Sigmoid colon (tissue), 7 donors: ENCODE data around the gene ACIN1. TPM values are rescaled to one million over a fixed set of nuclear protein-coding genes. Genes with fewer than 3 reads are reported as not detected.

Source experiments
- DNase-seq: peaks from one replicate; pipeline ENCODE4 v3.0.0-alpha.2; 2019
- H3K27ac ChIP-seq, 4 donors: fragments of 200-600 bp; sonication (generic); one replicate each; pipeline ENCODE4 v1.5.1; 2016 to 2019; ENCODE audit warnings: mild to moderate bottlenecking in 1 of 4
- H3K27me3 ChIP-seq, 3 donors: fragments of 200-600 bp; sonication (generic); one replicate each; pipeline ENCODE4 v1.5.1; 2019; ENCODE audit warnings: mild to moderate bottlenecking in 1 of 3
- H3K36me3 ChIP-seq, 4 donors: fragments of 200-600 bp; sonication (generic); one replicate each; pipeline ENCODE4 v1.5.1; 2016 to 2019
- H3K4me1 ChIP-seq, 4 donors: fragments of 200-600 bp; sonication (generic); one replicate each; pipeline ENCODE4 v1.5.1; 2017 to 2019
- H3K4me3 ChIP-seq, 4 donors: fragments of 200-600 bp; sonication (generic); one replicate each; pipeline ENCODE4 v1.5.1; 2017 to 2019; ENCODE audit warnings: mild to moderate bottlenecking in 2 of 4, moderate library complexity in 1 of 4
- H3K9me3 ChIP-seq, 4 donors: fragments of 200-600 bp in 3 of 4; sonication (generic) in 3 of 4; one replicate each; pipeline versions ENCODE4 v1.5.1 to v1.6.1; 2013 to 2019
- CTCF ChIP-seq, 4 experiments: fragments of 450-650 bp in 3 of 4; fragments of 200-600 bp in 1 of 4; IDR thresholded peaks; one replicate each; pipeline ENCODE4 v1.5.1; 2016 to 2019; ENCODE audit warnings: antibody characterized with exemption in 4 of 4, mild to moderate bottlenecking in 3 of 4, moderate library complexity in 2 of 4
- EP300 ChIP-seq, 4 donors: sonication (generic); formaldehyde crosslinking; IDR thresholded peaks; one replicate each; pipeline ENCODE4 v1.6.1; 2017; ENCODE audit warnings: antibody characterized with exemption in 4 of 4
- POLR2A ChIP-seq, 2 donors: fragments of 450-650 bp; IDR thresholded peaks; one replicate each; pipeline ENCODE4 v1.6.1; 2016; ENCODE audit warnings: antibody characterized with exemption in 2 of 2, mild to moderate bottlenecking in 2 of 2, moderate library complexity in 2 of 2
- POLR2AphosphoS5 ChIP-seq, 4 donors: sonication (generic); formaldehyde crosslinking; IDR thresholded peaks; one replicate each; pipeline ENCODE4 v1.6.1; 2017; ENCODE audit warnings: antibody characterized with exemption in 4 of 4
- WGBS, 2 donors: extraction: QIAGEN DNeasy Blood & Tissue Kit; methylation state at CpG; one replicate each; pipeline ENCODE4 v1.1.7; 2013; 5-methylcytosine and 5-hydroxymethylcytosine counted together
- intact Hi-C: fragments of 100-400 bp; cut with DNase I; formaldehyde crosslinking; loops from one replicate; pipeline ENCODE4 v1.15.1; 2023
- polyA plus RNA-seq, 3 donors: library from polyadenylated mRNA; stranded (reverse); fragments of 200-250 nt; gene quantifications; one replicate each; pipeline ENCODE4 v1.2.3, GENCODE V29; 2013
- total RNA-seq, 4 donors: library from RNA; depleted of rRNA; stranded (reverse); fragments of >200 nt; gene quantifications; one replicate each; pipeline ENCODE4 v1.1.0, GENCODE V29; 2016
- donor health status: healthy with polysubstance abuse.
- donor health status: Bipolar disorder and iron deficiency.
- donor health status: healthy.

ACIN1 gene
- total RNA-seq (100 to 1,000 TPM in 1 of 4 donors, 10 to 100 TPM in 3; 79.9 to 129 (median 93.9) TPM), polyA plus RNA-seq (100 to 1,000 TPM in 1 of 3 donors, 10 to 100 TPM in 2; 37.8 to 114 (median 40.9) TPM)

GRCh38 chr14:23094666-23095195 lies at the start of gene ACIN1:
Gene ACIN1, minus strand, starts transcription at chr14:23095136. Its CDS starts 24 bp downstream, at chr14:23095112.
- DNase-seq: peak; percentile 90
- intact Hi-C loops: loop anchor here (5.0 to 10.0 kb wide), 3 partner anchors 210 to 460 kb away; partner anchors contain the start of genes BCL2L2, LRP10, PPP1R3E and THTPA
- Histone ChIP-seq H3K4me3 (peak within 1 kb of the TSS; percentile 79 to 93 (median 90)), H3K27ac (peak within 1 kb of the TSS; percentile 97 to 99 (median 98)), H3K36me3 (peaks cover 5 to 55% (median 22%) of the 10 kb centered on the region in 4 donors), H3K9me3 (no peaks in the 10 kb centered on the region), H3K4me1 (peaks cover 0 to 47% (median 38%) of the 10 kb centered on the region in 4 donors), H3K27me3 (no peaks in the 10 kb centered on the region)
- 0% methylated on average over 55 of the region's 55 CpGs for WGBS, 2 donors
- TF ChIP-seq CTCF (IDR thresholded peaks at IDR 0.05) (no peak), POLR2A (IDR thresholded peaks at IDR 0.05) (peak; percentile 74 to 83), POLR2AphosphoS5 (IDR thresholded peaks at IDR 0.05) (peak; percentile 60 to 91 (median 87)), EP300 (IDR thresholded peaks at IDR 0.05) (no peak)

- Histone ChIP-seq H3K4me1 (peaks cover 0 to 76% (median 58%) of the 10 kb centered on the region in 4 donors), H3K4me3 (no peak overlapping the region), H3K27ac (peak overlapping the region in 3 of 4 donors; percentile 24 to 81 (median 76)), H3K9me3 (no peaks in the 10 kb centered on the region), H3K36me3 (no peaks in the 10 kb centered on the region), H3K27me3 (no peaks in the 10 kb centered on the region)
- no peak for TF ChIP-seq EP300 (IDR thresholded peaks at IDR 0.05)
- intact Hi-C loops: no loop called here
- 87 to 89% methylated on average over 1 of the region's 1 CpG for WGBS, 2 donors
- no peak for DNase-seq
Measured at GRCh38 chr14:23143911-23144310, 49.0 kb upstream of the ACIN1 start.

GRCh38 chr14:23142826-23143225 lies 47.9 kb upstream of the ACIN1 start:
- 81 to 87% methylated on average over 4 of the region's 4 CpGs for WGBS, 2 donors
- TF ChIP-seq POLR2A (IDR thresholded peaks at IDR 0.05) (no peak), POLR2AphosphoS5 (IDR thresholded peaks at IDR 0.05) (no peak), CTCF (IDR thresholded peaks at IDR 0.05) (no peak), EP300 (IDR thresholded peaks at IDR 0.05) (no peak)
- no peaks in the 10 kb centered on the region for H3K36me3 ChIP-seq
- peaks cover 0 to 72% (median 54%) of the 10 kb centered on the region in 4 donors for H3K4me1 ChIP-seq
- no peak for DNase-seq
- H3K27ac ChIP-seq: peak overlapping the region in 3 of 4 donors; percentile 65 to 81 (median 76)
- intact Hi-C loops: no loop called here
- no peaks in the 10 kb centered on the region for H3K27me3 ChIP-seq
- no peaks in the 10 kb centered on the region for H3K9me3 ChIP-seq
- H3K4me3 ChIP-seq: no peak overlapping the region

- no peaks in the 10 kb centered on the region for H3K27me3 ChIP-seq
- no peak overlapping the region for H3K4me3 ChIP-seq
- 83 to 84% methylated on average over 7 of the region's 7 CpGs for WGBS, 2 donors
- no peaks in the 10 kb centered on the region for H3K36me3 ChIP-seq
- H3K9me3 ChIP-seq: no peaks in the 10 kb centered on the region
- intact Hi-C loops: no loop called here
- peak overlapping the region in 3 of 4 donors; percentile 65 to 81 (median 76) for H3K27ac ChIP-seq
- TF ChIP-seq POLR2A (IDR thresholded peaks at IDR 0.05) (no peak), EP300 (IDR thresholded peaks at IDR 0.05) (peak in 3 of 4 donors; percentile 25 to 96 (median 71)), POLR2AphosphoS5 (IDR thresholded peaks at IDR 0.05) (peak; percentile 36 to 89 (median 62))
- DNase-seq: peak; percentile 83
- peaks cover 0 to 76% (median 55%) of the 10 kb centered on the region in 4 donors for H3K4me1 ChIP-seq
Measured at GRCh38 chr14:23141706-23142444, 46.9 kb upstream of the ACIN1 start.

GRCh38 chr14:23140371-23140770 lies 45.4 kb upstream of the ACIN1 start:
- H3K27me3 ChIP-seq: no peaks in the 10 kb centered on the region
- TF ChIP-seq POLR2AphosphoS5 (IDR thresholded peaks at IDR 0.05) (peak in 2 of 4 donors; percentile 32 to 52), CTCF (IDR thresholded peaks at IDR 0.05) (no peak)
- no peak overlapping the region for H3K4me3 ChIP-seq
- peak overlapping the region in 3 of 4 donors; percentile 30 to 76 (median 65) for H3K27ac ChIP-seq
- DNase-seq: no peak
- intact Hi-C loops: no loop called here
- 86 to 93% methylated on average over 6 of the region's 6 CpGs for WGBS, 2 donors
- H3K9me3 ChIP-seq: no peaks in the 10 kb centered on the region
- peaks cover 0 to 62% (median 45%) of the 10 kb centered on the region in 4 donors for H3K4me1 ChIP-seq
- H3K36me3 ChIP-seq: no peaks in the 10 kb centered on the region
